Measurements from ENCODE around the gene GIPC2. TPM values are rescaled to one million over a fixed set of nuclear protein-coding genes. Genes with fewer than 3 reads are reported as not detected.

Gene GIPC2
- total RNA-seq, 2 donors from 2014 or later: 0.32 to 0.62 TPM

DNA sequence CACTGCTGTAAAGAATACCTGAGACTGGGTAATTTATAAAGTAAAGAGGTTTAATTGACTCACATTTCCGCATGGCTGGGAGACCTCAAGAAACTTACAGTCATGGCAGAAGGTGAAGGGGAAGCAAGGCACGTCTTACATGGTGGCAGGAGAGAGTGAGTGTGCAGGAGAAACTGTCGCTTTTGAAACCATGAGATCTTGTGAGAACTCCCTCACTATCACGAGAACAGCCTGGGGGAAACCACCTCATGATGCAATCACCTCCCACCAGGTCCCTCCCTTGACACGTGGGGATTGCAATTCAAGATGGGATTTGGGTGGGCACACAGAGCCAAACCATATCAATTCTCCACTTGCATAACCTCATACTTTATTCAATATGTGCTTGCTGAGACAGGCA lies 76.6 kb downstream of the GIPC2 start:
- no peak overlapping the region for H3K27ac Mint-ChIP-seq
- no peaks in the 10 kb centered on the region for H3K27me3 Mint-ChIP-seq (ENCODE audit: low read depth)
- H3K36me3 Mint-ChIP-seq (ENCODE audit: insufficient read depth in 2 of 2): no peaks in the 10 kb centered on the region
- ATAC-seq (replicated peaks in 1 of 2) (no peak), DNase-seq (no peak)
- no peaks in the 10 kb centered on the region for H3K4me1 Mint-ChIP-seq (ENCODE audit: low read depth)
- no peak overlapping the region for H3K4me3 Mint-ChIP-seq
- no peaks in the 10 kb centered on the region for H3K9me3 Mint-ChIP-seq

DNA sequence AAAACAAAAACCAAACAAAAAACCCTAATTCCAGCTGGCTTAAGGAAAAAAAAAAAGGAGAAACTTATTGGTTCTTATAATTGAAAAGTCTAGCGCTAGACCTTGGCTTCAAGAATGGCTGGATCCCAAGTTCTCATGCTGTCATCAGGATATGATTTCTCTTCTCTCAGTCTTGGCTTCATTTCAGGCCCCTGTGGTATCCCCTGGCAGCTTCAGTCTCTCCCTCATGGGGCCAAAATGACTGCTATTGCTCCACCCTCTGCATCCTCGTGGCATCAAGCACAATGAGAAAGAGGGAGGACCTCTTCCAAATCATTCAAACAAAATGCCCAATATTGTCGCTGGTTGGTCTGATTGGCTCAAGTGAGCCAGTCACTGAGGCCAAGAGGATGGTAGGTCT lies 80.7 kb downstream of the GIPC2 start:
- Mint-ChIP-seq H3K9me3 (no peaks in the 10 kb centered on the region), H3K4me3 (no peak overlapping the region), H3K27ac (no peak overlapping the region), H3K4me1 (ENCODE audit: low read depth) (no peaks in the 10 kb centered on the region), H3K36me3 (ENCODE audit: insufficient read depth in 2 of 2) (no peaks in the 10 kb centered on the region), H3K27me3 (ENCODE audit: low read depth) (no peaks in the 10 kb centered on the region)
- ATAC-seq (replicated peaks in 1 of 2): no peak
- DNase-seq: no peak

DNA sequence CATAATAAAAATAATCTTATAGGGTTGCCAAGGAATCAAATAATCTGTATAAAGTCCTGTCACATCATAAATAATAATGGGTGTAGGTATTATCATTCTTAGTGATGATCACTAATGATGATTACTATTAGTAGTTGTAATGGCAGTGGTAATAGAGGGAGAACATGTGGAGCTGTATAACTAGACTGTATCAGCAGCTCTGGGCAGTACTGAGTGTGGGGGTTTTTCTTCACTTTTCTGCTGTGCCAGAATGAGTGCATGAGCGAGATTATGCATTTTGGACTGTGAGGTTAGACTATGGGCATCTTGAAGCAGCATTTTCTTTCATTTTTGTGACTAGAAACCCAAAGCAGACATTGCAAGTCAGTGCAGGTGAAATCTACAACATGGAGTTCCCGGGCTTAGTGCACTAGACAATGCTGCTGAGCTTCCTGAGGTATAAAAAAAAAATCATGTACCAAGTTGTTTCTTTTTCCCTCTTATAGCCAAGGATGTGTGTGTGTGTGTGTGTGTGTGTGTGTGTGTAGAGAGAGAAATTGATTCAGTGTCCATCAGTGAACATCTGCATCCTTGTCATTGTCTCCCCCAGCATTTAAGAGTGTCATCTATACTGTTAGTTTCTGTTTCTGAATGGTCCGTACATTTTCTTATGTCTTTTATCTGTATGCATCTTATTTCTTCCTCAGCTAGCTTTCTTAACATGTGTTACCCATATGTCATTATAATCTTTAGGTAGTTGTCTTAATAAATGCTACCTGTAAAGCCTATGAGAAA lies 86.6 kb downstream of the GIPC2 start:
- H3K4me1 Mint-ChIP-seq (ENCODE audit: low read depth): no peaks in the 10 kb centered on the region
- DNase-seq: no peak
- no peaks in the 10 kb centered on the region for H3K9me3 Mint-ChIP-seq
- no peak overlapping the region for H3K4me3 Mint-ChIP-seq
- no peak overlapping the region for H3K27ac Mint-ChIP-seq
- H3K36me3 Mint-ChIP-seq (ENCODE audit: insufficient read depth in 2 of 2): no peaks in the 10 kb centered on the region
- no peaks in the 10 kb centered on the region for H3K27me3 Mint-ChIP-seq (ENCODE audit: low read depth)
- no peak for ATAC-seq (replicated peaks in 1 of 2)

DNA sequence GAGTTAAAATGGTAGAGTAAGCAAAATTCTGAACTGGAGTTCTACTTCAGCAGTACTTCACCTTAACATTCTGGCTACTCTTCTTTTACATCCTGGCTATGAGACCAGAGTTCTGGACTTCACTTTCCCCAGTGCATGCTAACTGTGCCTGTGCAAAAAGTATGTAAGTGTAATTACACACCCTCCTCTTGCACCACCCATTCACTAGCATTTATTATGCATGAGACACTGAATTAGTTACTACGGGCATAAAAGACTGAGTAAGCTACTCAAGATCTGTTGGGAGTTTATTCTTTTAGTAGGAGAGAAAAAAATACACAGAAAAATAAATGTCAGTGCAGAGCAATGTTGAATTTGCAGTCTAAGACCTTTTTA lies 87.2 kb downstream of the GIPC2 start:
- ATAC-seq (replicated peaks in 1 of 2): no peak
- no peaks in the 10 kb centered on the region for H3K9me3 Mint-ChIP-seq
- H3K4me3 Mint-ChIP-seq: no peak overlapping the region
- H3K27ac Mint-ChIP-seq: no peak overlapping the region
- no peaks in the 10 kb centered on the region for H3K27me3 Mint-ChIP-seq (ENCODE audit: low read depth)
- H3K4me1 Mint-ChIP-seq (ENCODE audit: low read depth): no peaks in the 10 kb centered on the region
- no peaks in the 10 kb centered on the region for H3K36me3 Mint-ChIP-seq (ENCODE audit: insufficient read depth in 2 of 2)
- no peak for DNase-seq

DNA sequence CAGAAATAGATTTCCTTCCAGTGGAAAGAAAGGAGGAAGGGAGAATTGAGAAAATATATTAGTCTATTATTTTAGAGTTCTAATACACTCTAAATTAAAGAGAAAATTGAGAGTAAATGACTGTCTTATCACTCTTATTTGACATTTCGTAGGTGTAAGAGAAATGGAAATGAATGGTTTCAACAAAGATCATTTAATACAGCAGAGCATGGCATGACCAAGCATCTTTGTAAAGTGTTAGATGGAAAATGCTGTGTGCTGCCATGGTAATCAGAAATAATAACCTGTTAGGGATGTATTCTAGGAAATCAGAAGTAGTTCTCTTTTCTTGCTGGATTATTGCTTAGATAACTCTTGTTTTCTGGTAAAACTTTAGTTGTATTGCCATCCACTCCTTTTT lies 90.9 kb downstream of the GIPC2 start:
- H3K27me3 Mint-ChIP-seq (ENCODE audit: low read depth): no peaks in the 10 kb centered on the region
- H3K4me1 Mint-ChIP-seq (ENCODE audit: low read depth): peaks cover 5% of the 10 kb centered on the region
- no peak overlapping the region for H3K27ac Mint-ChIP-seq
- ATAC-seq (replicated peaks in 1 of 2) (no peak), DNase-seq (no peak)
- H3K4me3 Mint-ChIP-seq: no peak overlapping the region
- no peaks in the 10 kb centered on the region for H3K36me3 Mint-ChIP-seq (ENCODE audit: insufficient read depth in 2 of 2)
- no peaks in the 10 kb centered on the region for H3K9me3 Mint-ChIP-seq

DNA sequence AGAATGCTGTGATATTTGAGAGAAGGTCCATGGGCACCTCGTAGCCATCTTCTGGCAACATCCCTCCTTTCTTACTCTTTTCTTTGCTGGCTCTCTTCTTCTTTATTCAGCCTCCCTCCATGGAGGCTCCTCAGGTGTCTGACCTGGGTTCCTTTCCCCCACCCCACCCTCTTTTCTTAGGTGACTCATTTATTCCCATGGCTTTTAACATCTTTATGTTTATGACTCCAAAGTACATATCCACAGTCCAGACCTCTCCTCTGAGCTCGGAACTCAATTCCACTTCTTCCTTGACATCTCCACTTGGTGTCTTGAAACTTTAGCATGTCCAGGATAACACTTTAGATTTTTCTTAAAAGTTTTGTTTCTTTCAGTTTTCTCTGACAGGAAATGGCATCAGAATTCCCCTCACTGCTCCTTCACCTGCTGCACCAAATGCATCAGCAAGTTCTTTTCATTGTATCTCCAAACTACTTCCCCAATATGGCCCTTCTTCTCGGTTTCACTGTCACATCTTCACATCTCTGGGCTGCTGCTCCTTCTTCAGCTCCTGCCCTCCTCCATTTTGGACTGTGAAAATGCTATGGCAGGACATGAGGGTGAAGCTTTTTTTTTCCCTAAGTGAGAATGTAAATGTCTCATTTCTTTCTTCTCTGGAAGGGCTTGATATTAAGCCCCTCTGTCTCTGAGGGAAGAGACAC lies 95.9 kb downstream of the GIPC2 start:
- Mint-ChIP-seq H3K27ac (no peak overlapping the region), H3K27me3 (ENCODE audit: low read depth) (no peaks in the 10 kb centered on the region), H3K4me3 (no peak overlapping the region), H3K4me1 (ENCODE audit: low read depth) (peaks cover 13% of the 10 kb centered on the region), H3K9me3 (no peaks in the 10 kb centered on the region), H3K36me3 (ENCODE audit: insufficient read depth in 2 of 2) (peaks cover 0 to 1% of the 10 kb centered on the region in 2 donors)
- no peak for ATAC-seq (replicated peaks in 1 of 2)
- DNase-seq: no peak

DNA sequence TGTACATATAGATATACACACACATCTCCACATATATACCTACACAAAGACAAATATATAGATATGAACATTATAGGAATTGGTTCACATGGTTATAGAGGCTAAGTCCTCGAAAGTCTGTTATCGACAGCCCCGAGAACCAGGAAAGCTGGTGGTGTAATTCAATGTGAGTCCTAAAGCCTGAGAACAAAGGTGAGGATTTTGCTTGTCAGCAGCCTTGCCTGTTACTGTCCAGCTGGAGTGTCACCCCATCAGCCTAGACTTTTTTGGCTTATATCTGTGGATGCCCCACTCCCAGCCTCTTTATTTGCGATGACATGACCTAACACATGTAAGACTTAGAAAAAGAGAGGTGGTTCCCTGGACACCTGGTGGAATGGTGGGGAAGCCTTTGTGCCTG lies 97.0 kb downstream of the GIPC2 start:
- no peaks in the 10 kb centered on the region for H3K27me3 Mint-ChIP-seq (ENCODE audit: low read depth)
- peak overlapping the region; percentile 52 to 88 for H3K4me3 Mint-ChIP-seq
- no peak for ATAC-seq (replicated peaks in 1 of 2)
- peaks cover 0 to 1% of the 10 kb centered on the region in 2 donors for H3K36me3 Mint-ChIP-seq (ENCODE audit: insufficient read depth in 2 of 2)
- no peaks in the 10 kb centered on the region for H3K9me3 Mint-ChIP-seq
- DNase-seq: no peak
- H3K4me1 Mint-ChIP-seq (ENCODE audit: low read depth): peaks cover 13% of the 10 kb centered on the region
- H3K27ac Mint-ChIP-seq: no peak overlapping the region

DNA sequence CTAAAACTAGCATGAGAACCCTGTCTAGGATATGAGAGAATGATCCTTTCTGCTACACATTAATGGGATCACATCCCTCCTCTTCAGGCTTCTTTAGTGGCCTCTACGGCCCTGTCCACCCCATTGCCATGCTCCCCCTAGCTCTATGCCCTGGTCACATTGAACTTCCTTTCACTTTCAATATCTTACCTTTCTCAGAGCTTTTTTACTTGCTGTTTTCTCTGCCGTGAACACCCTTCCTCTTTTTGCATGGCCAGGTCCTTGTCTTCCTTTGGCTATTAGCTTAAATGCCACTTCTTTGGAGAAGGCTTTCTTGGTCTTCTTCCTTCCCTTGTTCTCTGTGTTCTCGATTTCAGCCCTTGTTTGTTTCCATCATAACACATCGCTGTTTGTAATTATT lies 97.4 kb downstream of the GIPC2 start:
- Mint-ChIP-seq H3K27me3 (ENCODE audit: low read depth) (no peaks in the 10 kb centered on the region), H3K4me3 (peak overlapping the region; percentile 52 to 88), H3K36me3 (ENCODE audit: insufficient read depth in 2 of 2) (peaks cover 0 to 1% of the 10 kb centered on the region in 2 donors), H3K9me3 (no peaks in the 10 kb centered on the region), H3K27ac (peak overlapping the region; percentile 79), H3K4me1 (ENCODE audit: low read depth) (peaks cover 13% of the 10 kb centered on the region)
- ATAC-seq (replicated peaks in 1 of 2) (peak; percentile 62 to 77), DNase-seq (no peak)

DNA sequence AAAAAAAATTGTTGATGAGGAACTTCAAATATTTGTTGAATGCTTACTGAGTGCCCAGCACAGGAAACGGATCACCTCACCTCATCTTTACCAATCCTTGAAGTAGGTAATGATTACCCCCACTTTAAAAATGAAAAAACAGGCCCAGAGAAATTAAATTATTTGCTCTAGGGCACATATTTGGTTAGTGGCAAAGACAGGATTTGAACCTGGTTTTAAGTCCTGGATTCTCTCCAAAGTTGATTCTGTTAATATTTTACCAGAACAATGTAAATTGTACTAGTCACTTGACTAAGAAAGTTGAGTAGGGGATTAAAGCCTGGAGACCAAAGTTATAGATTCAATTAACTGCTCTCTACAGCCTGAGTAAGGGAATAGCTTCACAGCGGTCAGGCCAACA lies 97.9 kb downstream of the GIPC2 start:
- Mint-ChIP-seq H3K4me3 (peak overlapping the region; percentile 52 to 88), H3K36me3 (ENCODE audit: insufficient read depth in 2 of 2) (peaks cover 0 to 1% of the 10 kb centered on the region in 2 donors), H3K27me3 (ENCODE audit: low read depth) (no peaks in the 10 kb centered on the region), H3K27ac (peak overlapping the region; percentile 79), H3K9me3 (no peaks in the 10 kb centered on the region), H3K4me1 (ENCODE audit: low read depth) (peaks cover 13% of the 10 kb centered on the region)
- no peak for DNase-seq
- ATAC-seq (replicated peaks in 1 of 2): no peak

DNA sequence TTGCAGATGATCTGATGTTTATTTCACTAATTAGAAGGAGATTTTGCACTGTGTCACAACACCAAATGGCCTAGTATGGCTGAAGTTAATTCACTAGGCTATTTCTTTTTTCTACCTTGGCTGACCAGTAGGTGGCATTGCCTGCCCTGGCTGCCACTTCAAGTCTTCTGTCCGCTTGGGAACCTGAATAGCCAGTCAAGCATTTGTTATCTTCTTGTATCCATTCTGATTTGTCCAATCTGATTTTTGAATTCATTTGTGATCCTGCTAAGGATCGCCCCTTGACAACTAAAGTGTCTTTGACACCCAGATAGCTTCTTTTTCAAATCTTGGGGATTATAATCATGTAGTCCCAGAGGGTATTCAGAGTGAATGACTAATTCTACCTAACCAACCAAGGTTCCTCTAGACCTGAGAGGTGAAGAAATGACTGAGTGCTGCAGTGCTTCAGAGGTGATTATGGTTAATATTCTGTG lies 99.4 kb downstream of the GIPC2 start:
- peak; percentile 58 to 69 for ATAC-seq (replicated peaks in 1 of 2)
- no peak overlapping the region for H3K4me3 Mint-ChIP-seq

DNA sequence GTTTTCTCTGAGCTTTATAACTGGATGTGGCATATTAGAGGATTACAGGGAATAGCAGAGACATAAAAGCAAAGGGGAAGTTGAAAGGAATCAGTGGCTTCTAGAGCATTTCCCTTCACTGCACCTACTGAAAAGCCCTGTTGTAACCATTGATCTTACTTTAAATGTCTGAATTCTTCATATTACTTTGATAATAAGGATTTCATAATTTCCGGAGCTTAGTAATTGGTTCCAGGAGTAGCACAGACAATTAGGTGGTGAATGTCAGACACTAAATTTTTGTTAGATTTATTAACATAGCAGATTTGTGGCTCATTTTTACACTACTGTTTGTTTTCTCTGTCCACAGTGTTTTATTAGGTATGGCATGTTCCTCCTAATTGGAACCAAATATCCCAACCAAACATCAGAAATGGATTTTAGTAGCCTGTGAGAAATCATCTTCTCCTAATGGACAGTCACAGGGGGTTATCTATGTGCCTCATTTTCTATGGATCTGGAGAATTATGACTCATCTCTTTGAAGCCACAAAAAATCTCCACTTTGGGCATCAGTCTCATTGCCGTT lies 100.5 kb downstream of the GIPC2 start:
- Mint-ChIP-seq H3K36me3 (ENCODE audit: insufficient read depth in 2 of 2) (peaks cover 0 to 1% of the 10 kb centered on the region in 2 donors), H3K9me3 (no peaks in the 10 kb centered on the region), H3K27me3 (ENCODE audit: low read depth) (no peaks in the 10 kb centered on the region), H3K4me3 (no peak overlapping the region), H3K4me1 (ENCODE audit: low read depth) (peaks cover 12% of the 10 kb centered on the region), H3K27ac (no peak overlapping the region)
- ATAC-seq (replicated peaks in 1 of 2) (no peak), DNase-seq (no peak)

More for the DNA sequence above, 99.4 kb downstream of the GIPC2 start:
- H3K4me1 Mint-ChIP-seq (ENCODE audit: low read depth): peaks cover 13% of the 10 kb centered on the region
- no peak overlapping the region for H3K27ac Mint-ChIP-seq
- peaks cover 0 to 1% of the 10 kb centered on the region in 2 donors for H3K36me3 Mint-ChIP-seq (ENCODE audit: insufficient read depth in 2 of 2)
- H3K9me3 Mint-ChIP-seq: no peaks in the 10 kb centered on the region
- H3K27me3 Mint-ChIP-seq (ENCODE audit: low read depth): no peaks in the 10 kb centered on the region
- DNase-seq: peak; percentile 41 to 45

DNA sequence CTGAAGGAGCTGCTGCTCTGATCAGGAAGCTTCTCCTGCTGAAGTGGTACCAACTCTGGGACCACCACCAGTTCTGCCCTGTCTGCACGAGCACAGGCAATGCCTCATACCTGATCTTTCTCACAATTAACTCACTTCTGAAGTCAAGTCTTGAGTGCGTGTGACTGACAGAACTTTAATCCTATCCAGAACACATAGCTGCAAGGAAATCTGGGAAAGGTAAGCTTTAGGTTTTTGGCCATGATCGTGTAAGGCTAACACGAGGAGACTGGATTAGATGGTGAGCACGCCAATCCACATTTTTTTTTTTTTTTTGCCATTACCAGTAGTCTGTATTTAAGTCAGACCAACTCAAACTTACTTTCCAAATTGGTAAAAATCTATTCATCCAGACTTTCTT lies 101.3 kb downstream of the GIPC2 start:
- peaks cover 4% of the 10 kb centered on the region for H3K4me1 Mint-ChIP-seq (ENCODE audit: low read depth)
- ATAC-seq (replicated peaks in 1 of 2): no peak
- no peak for DNase-seq
- no peaks in the 10 kb centered on the region for H3K27me3 Mint-ChIP-seq (ENCODE audit: low read depth)
- H3K36me3 Mint-ChIP-seq (ENCODE audit: insufficient read depth in 2 of 2): peaks cover 0 to 1% of the 10 kb centered on the region in 2 donors
- no peaks in the 10 kb centered on the region for H3K9me3 Mint-ChIP-seq
- H3K27ac Mint-ChIP-seq: no peak overlapping the region
- no peak overlapping the region for H3K4me3 Mint-ChIP-seq

DNA sequence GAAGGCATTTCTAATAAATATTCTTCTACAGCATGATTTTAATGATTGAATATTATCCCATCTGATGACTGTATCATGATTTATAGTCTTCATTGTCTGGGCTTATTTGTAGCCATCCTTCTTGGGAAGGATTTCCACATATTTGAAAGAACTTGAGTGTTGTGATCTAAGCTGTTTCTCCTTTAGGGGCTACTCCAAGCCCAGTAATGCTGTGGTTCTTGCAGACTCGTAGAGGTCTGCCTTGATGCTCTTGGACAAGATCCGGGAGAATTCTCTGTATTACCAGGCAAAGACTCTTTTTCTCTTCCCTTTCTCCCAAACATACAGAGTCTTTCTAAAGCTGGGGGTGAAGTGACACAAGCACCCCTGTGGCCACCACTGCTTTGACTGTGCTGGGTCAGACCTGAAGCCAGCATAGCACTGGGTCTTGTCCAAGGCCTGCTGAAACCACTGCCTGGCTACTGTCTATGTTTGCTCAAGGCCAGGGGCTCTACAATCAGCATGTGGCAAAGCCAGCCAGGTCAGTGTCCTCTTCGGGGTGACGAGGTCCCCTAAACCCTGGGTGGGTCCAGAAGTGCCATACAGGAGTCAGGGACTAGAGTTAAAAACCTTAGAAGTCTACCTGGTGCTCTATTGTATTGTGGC lies 107.4 kb downstream of the GIPC2 start:
- no peak overlapping the region for H3K27ac Mint-ChIP-seq
- H3K4me1 Mint-ChIP-seq (ENCODE audit: low read depth): no peaks in the 10 kb centered on the region
- H3K9me3 Mint-ChIP-seq: no peaks in the 10 kb centered on the region
- ATAC-seq (replicated peaks in 1 of 2): no peak
- H3K4me3 Mint-ChIP-seq: no peak overlapping the region
- H3K36me3 Mint-ChIP-seq (ENCODE audit: insufficient read depth in 2 of 2): no peaks in the 10 kb centered on the region
- no peak for DNase-seq
- no peaks in the 10 kb centered on the region for H3K27me3 Mint-ChIP-seq (ENCODE audit: low read depth)
